Heart right ventricle (tissue), 16 donors: ENCODE results near the gene NUP133. TPM values are rescaled to one million over a fixed set of nuclear protein-coding genes. Genes with fewer than 3 reads are reported as not detected.

ENCODE experiments used
- ATAC-seq, 8 donors: fragments of 200-7000 bp; cut with Tn5 transposase; one replicate each; pipeline ENCODE4 v1.9.1; 2020; ENCODE audit warnings: mild to moderate bottlenecking in 8 of 8, moderate library complexity in 8 of 8, moderate number of reproducible peaks in 1 of 8
- DNase-seq, 2 donors: peaks; one replicate each; pipeline ENCODE4 v3.0.0-alpha.2; 2020
- H3K27ac ChIP-seq, 10 donors: fragments of 200-600 bp; sonication (generic) in 2 of 10; one replicate each; pipeline versions ENCODE4 v1.5.0 to v1.8.0; 2020 to 2022; ENCODE audit warnings: mild to moderate bottlenecking in 3 of 10
- H3K27me3 ChIP-seq, 7 donors: fragments of 200-600 bp; one replicate each; pipeline ENCODE4 v1.8.0; 2021 to 2022; ENCODE audit warnings: mild to moderate bottlenecking in 2 of 7
- H3K36me3 ChIP-seq, 9 donors: fragments of 200-600 bp; sonication (generic) in 1 of 9; one replicate each; pipeline versions ENCODE4 v1.5.0 to v1.8.0; 2020 to 2022; ENCODE audit warnings: mild to moderate bottlenecking in 2 of 9
- H3K4me1 ChIP-seq, 9 donors: fragments of 200-600 bp; sonication (generic) in 1 of 9; one replicate each; pipeline versions ENCODE4 v1.5.0 to v1.8.0; 2020 to 2022; ENCODE audit warnings: mild to moderate bottlenecking in 4 of 9
- H3K4me3 ChIP-seq, 10 donors: fragments of 200-600 bp; sonication (generic) in 2 of 10; one replicate each; pipeline versions ENCODE4 v1.5.0 to v1.8.0; 2020 to 2022; ENCODE audit warnings: mild to moderate bottlenecking in 7 of 10, moderate library complexity in 2 of 10
- H3K9me3 ChIP-seq, 11 donors: fragments of 200-600 bp in 10 of 11; sonication (generic) in 2 of 11; one replicate each; pipeline versions ENCODE4 v1.5.0 to v1.8.0; 2013 to 2022; ENCODE audit warnings: mild to moderate bottlenecking in 2 of 11, control low read depth in 1 of 11, moderate library complexity in 1 of 11
- WGBS, 2 donors: extraction: QIAGEN DNeasy Blood & Tissue Kit; methylation state at CpG; one replicate each; pipeline ENCODE4 v1.1.7; 2013; ENCODE audit warnings: inconsistent platforms in 1 of 2; 5-methylcytosine and 5-hydroxymethylcytosine counted together
- intact Hi-C, 10 donors: fragments of 100-400 bp; cut with DNase I; formaldehyde crosslinking; loops; one replicate each; pipeline versions ENCODE4 v1.11.1 to v1.14.2; 2022
- polyA plus RNA-seq, 2 donors: library from polyadenylated mRNA; stranded (reverse); fragments of 200-250 nt; gene quantifications; one replicate each; pipeline ENCODE4 v1.2.3, GENCODE V29; 2013
- total RNA-seq, 10 donors: library from RNA; stranded (reverse); fragmentation: NEBNext Ultra II Directional in 3 of 10; extraction: Animal tissue kit (Norgen Biotek cat#: 25700) in 3 of 10; gene quantifications; one replicate each; pipeline versions ENCODE4 v1.2.1 to v1.2.4, GENCODE V29; 2021 to 2023
- TF ChIP-seq, protein P1 (sequence below), 9 donors: fragments of 200-600 bp; sonication (generic) in 2 of 9; IDR thresholded peaks; one replicate each; pipeline versions ENCODE4 v1.5.0 to v1.8.0; 2021 to 2022; ENCODE audit warnings: antibody characterized with exemption in 9 of 9, mild to moderate bottlenecking in 5 of 9, moderate library complexity in 1 of 9
- donor health status: Arrhythmogenic right ventricular cardiomyopathy.
- donor health status: ischemic (EF 13 %, LVEDD 7.1; RV severe dilation, severe dysfunction).
- donor health status: healthy with polysubstance abuse.
- donor health status: DM: no; HTN: yes; CAD: no.
- donor health status: DM: no; HTN: no; CAD: no.
- donor health status: ischemic (EF 25% LVEDD 6.9; RV normal size, moderate dysfunction).
- donor health status: ischemic (EF 25% LVEDD 5.7; RV mildly dilated, moderate dysfunction).
- donor health status: healthy.
- donor health status: DM: yes; HTN: yes; CAD: no.
- donor health status: Ischemic cardiomyopathy.
- donor health status: ischemic (EF 35%, LVEDD 5.7; RV mildly dilated, moderate dysfunction).
- donor health status: nonischemic (EF 11% LVEDD 7.7; RV severe dilation, severe dysfunction).
- donor health status: DM: yes; HTN: yes; CAD: no.
- donor health status: PGD.
- donor health status: ischemic (EF 29% LVEDD 5.4; RV normal size, mild dysfunction).
- donor health status: nonischemic (EF 23%, LVEDD 6.1; RV moderate dilation, normal function).

The NUP133 gene
- total and polyA plus RNA-seq, 12 donors = 9.3 to 36.3 (median 31.3) TPM

DNA sequence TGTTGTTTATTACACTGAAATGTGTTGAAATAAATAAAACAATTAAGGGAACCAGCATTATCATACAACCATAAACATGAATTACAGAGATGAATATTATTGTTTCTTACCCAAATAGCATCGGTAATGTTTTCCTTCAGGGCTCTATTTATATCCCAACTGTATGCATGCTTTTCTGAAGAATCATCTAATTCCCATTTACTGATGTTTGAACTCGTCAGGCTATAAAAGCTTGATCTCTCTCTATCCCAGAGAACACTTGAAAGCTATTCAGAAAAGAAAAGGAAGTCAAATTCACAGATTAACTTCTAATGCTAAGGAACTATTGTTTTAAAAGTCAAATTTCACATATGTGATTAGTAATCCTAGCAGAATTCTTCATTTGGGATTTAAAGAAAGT lies 12.4 kb downstream of the NUP133 start:
- H3K36me3 ChIP-seq = peaks cover 0 to 100% (median 64%) of the 10 kb centered on the region in 9 donors
- 86 to 93% methylated on average over 2 of the region's 2 CpGs for WGBS, 2 donors
- H3K27ac ChIP-seq = no peak overlapping the region
- ATAC-seq (no peak), DNase-seq (no peak)
- TF ChIP-seq, protein P1, sequence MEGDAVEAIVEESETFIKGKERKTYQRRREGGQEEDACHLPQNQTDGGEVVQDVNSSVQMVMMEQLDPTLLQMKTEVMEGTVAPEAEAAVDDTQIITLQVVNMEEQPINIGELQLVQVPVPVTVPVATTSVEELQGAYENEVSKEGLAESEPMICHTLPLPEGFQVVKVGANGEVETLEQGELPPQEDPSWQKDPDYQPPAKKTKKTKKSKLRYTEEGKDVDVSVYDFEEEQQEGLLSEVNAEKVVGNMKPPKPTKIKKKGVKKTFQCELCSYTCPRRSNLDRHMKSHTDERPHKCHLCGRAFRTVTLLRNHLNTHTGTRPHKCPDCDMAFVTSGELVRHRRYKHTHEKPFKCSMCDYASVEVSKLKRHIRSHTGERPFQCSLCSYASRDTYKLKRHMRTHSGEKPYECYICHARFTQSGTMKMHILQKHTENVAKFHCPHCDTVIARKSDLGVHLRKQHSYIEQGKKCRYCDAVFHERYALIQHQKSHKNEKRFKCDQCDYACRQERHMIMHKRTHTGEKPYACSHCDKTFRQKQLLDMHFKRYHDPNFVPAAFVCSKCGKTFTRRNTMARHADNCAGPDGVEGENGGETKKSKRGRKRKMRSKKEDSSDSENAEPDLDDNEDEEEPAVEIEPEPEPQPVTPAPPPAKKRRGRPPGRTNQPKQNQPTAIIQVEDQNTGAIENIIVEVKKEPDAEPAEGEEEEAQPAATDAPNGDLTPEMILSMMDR (IDR thresholded peaks at IDR 0.05) = no peak
- no peak overlapping the region for H3K4me3 ChIP-seq
- no peaks in the 10 kb centered on the region for H3K4me1 ChIP-seq
- H3K9me3 ChIP-seq = no peaks in the 10 kb centered on the region
- H3K27me3 ChIP-seq = no peaks in the 10 kb centered on the region
- intact Hi-C loops = no loop called here

GRCh38 chr1:229487181-229487580 lies 21.0 kb downstream of the NUP133 start:
- intact Hi-C loops = loop anchor here in 1 of 10 donors (10.0 kb wide), 1 partner anchor 822 kb away; no protein-coding TSS in a partner anchor
- Histone ChIP-seq H3K9me3 (no peaks in the 10 kb centered on the region), H3K27ac (no peak overlapping the region), H3K36me3 (peaks cover 0 to 100% (median 61%) of the 10 kb centered on the region in 9 donors), H3K27me3 (no peaks in the 10 kb centered on the region), H3K4me1 (peaks cover 0 to 4% (median 0%) of the 10 kb centered on the region in 9 donors), H3K4me3 (no peak overlapping the region)
- DNase-seq (no peak), ATAC-seq (no peak)
- TF ChIP-seq, protein P1 (IDR thresholded peaks at IDR 0.05) = no peak
- WGBS, 2 donors = 96 to 100% methylated on average over 1 of the region's 1 CpG

- intact Hi-C loops = loop anchor here in 2 of 10 donors (1.0 to 10.0 kb wide), 2 partner anchors 28 to 821 kb away; no protein-coding TSS in a partner anchor
- H3K36me3 ChIP-seq = peaks cover 0 to 100% (median 50%) of the 10 kb centered on the region in 9 donors
- WGBS, 2 donors = 92 to 97% methylated on average over 1 of the region's 1 CpG
- no peaks in the 10 kb centered on the region for H3K27me3 ChIP-seq
- no peak overlapping the region for H3K27ac ChIP-seq
- DNase-seq (no peak), ATAC-seq (no peak)
- TF ChIP-seq, protein P1 (IDR thresholded peaks at IDR 0.05) = no peak
- no peak overlapping the region for H3K4me3 ChIP-seq
- no peaks in the 10 kb centered on the region for H3K9me3 ChIP-seq
- peaks cover 0 to 12% (median 0%) of the 10 kb centered on the region in 9 donors for H3K4me1 ChIP-seq
These were observed 22.8 kb downstream of the NUP133 start for GRCh38 chr1:229485318-229485717.

GRCh38 chr1:229482511-229482910 lies 25.6 kb downstream of the NUP133 start:
- Histone ChIP-seq H3K4me3 (no peak overlapping the region), H3K27ac (no peak overlapping the region), H3K36me3 (peaks cover 0 to 98% (median 37%) of the 10 kb centered on the region in 9 donors), H3K4me1 (peaks cover 0 to 12% (median 4%) of the 10 kb centered on the region in 9 donors), H3K9me3 (no peaks in the 10 kb centered on the region), H3K27me3 (no peaks in the 10 kb centered on the region)
- WGBS, 2 donors = 95 to 96% methylated on average over 5 of the region's 5 CpGs
- TF ChIP-seq, protein P1 (IDR thresholded peaks at IDR 0.05) = no peak
- DNase-seq (no peak), ATAC-seq (peak in 1 of 8 donors; percentile 16)
- intact Hi-C loops = loop anchor here in 6 of 10 donors (1.0 to 10.0 kb wide), 7 partner anchors 110 to 818 kb away; no protein-coding TSS in a partner anchor
